SK-N-MC (cell line): ENCODE measurements around the gene MT1B.

Experiments
- DNase-seq: peaks from one replicate; pipeline ENCODE4 v3.0.0-alpha.2; 2011; ENCODE audit warnings: low read depth, low spot score
- H3K27ac ChIP-seq: fragments of 200-600 bp; sonication (generic); 2 replicates; pipeline ENCODE4 v1.5.1; 2016; ENCODE audit warnings: mixed run types
- H3K36me3 ChIP-seq: fragments of 200-600 bp; sonication (generic); 2 replicates; pipeline ENCODE4 v1.6.1; 2017; ENCODE audit warnings: antibody characterized with exemption, low read length, mixed read lengths; ENCODE audit not compliant: insufficient read depth
- H3K4me3 ChIP-seq: fragments of 200-600 bp; sonication (generic); 2 replicates; pipeline ENCODE4 v1.5.1; 2016
- H3K9ac ChIP-seq: fragments of 200-600 bp; sonication (generic); 2 replicates; pipeline ENCODE4 v1.8.0; 2017; ENCODE audit warnings: mixed run types, mixed read lengths; ENCODE audit not compliant: insufficient read length
- H3K9me3 ChIP-seq: fragments of 200-600 bp; sonication (generic); 2 replicates; pipeline ENCODE4 v1.6.1; 2017; ENCODE audit warnings: low read depth, mild to moderate bottlenecking, antibody characterized with exemption, low read length, moderate library complexity, mixed read lengths
- EZH2 ChIP-seq: fragments of 200-600 bp; sonication (generic); IDR thresholded peaks from one replicate; pipeline ENCODE4 v1.6.1; 2017; ENCODE audit warnings: antibody characterized with exemption
- FOXP2 ChIP-seq: optimal IDR thresholded peaks from 2 replicates; pipeline ENCODE3; 2011; ENCODE audit warnings: mild to moderate bottlenecking, moderate library complexity; ENCODE audit not compliant: insufficient read depth; ENCODE audit errors: extremely low read length, control extremely low read depth
- POLR2AphosphoS5 ChIP-seq: IDR thresholded peaks from 2 replicates; pipeline ENCODE4 v1.6.1; 2012; ENCODE audit warnings: mild to moderate bottlenecking, low read depth, low read length, borderline replicate concordance

MT1B gene

GRCh38 chr16:56683424-56684172, 31.9 kb downstream of the MT1B start:
- TF ChIP-seq EZH2 = no peak
- no peak for TF ChIP-seq POLR2AphosphoS5
- no peak for TF ChIP-seq FOXP2
- no peaks in the 10 kb centered on the region for H3K9me3 ChIP-seq
- H3K9ac ChIP-seq = no peak overlapping the region
- H3K36me3 ChIP-seq = no peaks in the 10 kb centered on the region
- no peak overlapping the region for H3K27ac ChIP-seq
- no peak for DNase-seq
- no peak overlapping the region for H3K4me3 ChIP-seq

DNA sequence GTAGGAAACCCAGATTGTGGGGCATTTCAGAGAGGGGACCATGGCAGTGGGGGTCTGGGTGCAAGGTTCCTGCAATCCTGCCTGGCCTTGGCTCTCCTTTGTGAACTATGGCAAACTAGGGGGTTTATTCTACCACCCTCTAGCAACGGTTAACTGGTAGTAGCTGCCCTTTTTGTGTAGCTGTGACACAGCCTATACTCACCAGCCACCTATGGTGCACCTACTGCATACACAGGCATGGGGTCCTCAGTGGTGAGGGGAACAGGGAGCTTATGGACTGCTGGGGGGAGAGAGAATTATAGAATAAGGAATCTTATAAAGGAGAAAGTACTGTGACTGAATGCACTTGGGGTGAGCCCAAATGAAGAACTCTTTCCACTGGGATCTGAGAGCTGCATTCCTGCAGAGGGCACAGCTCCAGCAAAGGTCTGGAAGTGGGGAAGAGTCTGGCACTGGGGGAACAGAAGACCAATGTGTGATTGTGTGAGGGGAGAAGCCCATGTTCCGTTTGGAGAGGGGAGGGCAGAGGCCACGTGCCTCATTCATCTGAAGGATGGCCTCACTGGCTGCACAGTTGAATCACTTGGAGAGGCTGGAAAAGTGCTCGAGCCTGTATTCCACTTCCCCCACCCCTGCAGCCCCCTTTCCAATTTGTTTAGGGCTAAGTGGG, 32.7 kb downstream of the MT1B start:
- no peak for DNase-seq
- H3K36me3 ChIP-seq = no peaks in the 10 kb centered on the region
- no peak overlapping the region for H3K9ac ChIP-seq
- no peak overlapping the region for H3K27ac ChIP-seq
- TF ChIP-seq POLR2AphosphoS5 (no peak), FOXP2 (no peak), EZH2 (no peak)
- no peaks in the 10 kb centered on the region for H3K9me3 ChIP-seq
- H3K4me3 ChIP-seq = no peak overlapping the region

GRCh38 chr16:56684926-56685590, 33.4 kb downstream of the MT1B start:
- H3K9ac ChIP-seq = no peak overlapping the region
- DNase-seq = no peak
- TF ChIP-seq POLR2AphosphoS5 (no peak), EZH2 (no peak), FOXP2 (no peak)
- H3K9me3 ChIP-seq = no peaks in the 10 kb centered on the region
- no peak overlapping the region for H3K27ac ChIP-seq
- H3K36me3 ChIP-seq = no peaks in the 10 kb centered on the region
- H3K4me3 ChIP-seq = no peak overlapping the region

GRCh38 chr16:56686758-56687157, 35.1 kb downstream of the MT1B start:
- no peak for DNase-seq
- Histone ChIP-seq H3K36me3 (no peaks in the 10 kb centered on the region), H3K27ac (no peak overlapping the region), H3K4me3 (no peak overlapping the region), H3K9ac (no peak overlapping the region), H3K9me3 (no peaks in the 10 kb centered on the region)
- no peak for TF ChIP-seq FOXP2
- no peak for TF ChIP-seq EZH2
- no peak for TF ChIP-seq POLR2AphosphoS5

GRCh38 chr16:56688762-56689161, 37.1 kb downstream of the MT1B start:
- Histone ChIP-seq H3K27ac (no peak overlapping the region), H3K4me3 (no peak overlapping the region), H3K9me3 (no peaks in the 10 kb centered on the region), H3K9ac (no peak overlapping the region), H3K36me3 (no peaks in the 10 kb centered on the region)
- TF ChIP-seq POLR2AphosphoS5 (no peak), EZH2 (no peak), FOXP2 (no peak)
- no peak for DNase-seq

DNA sequence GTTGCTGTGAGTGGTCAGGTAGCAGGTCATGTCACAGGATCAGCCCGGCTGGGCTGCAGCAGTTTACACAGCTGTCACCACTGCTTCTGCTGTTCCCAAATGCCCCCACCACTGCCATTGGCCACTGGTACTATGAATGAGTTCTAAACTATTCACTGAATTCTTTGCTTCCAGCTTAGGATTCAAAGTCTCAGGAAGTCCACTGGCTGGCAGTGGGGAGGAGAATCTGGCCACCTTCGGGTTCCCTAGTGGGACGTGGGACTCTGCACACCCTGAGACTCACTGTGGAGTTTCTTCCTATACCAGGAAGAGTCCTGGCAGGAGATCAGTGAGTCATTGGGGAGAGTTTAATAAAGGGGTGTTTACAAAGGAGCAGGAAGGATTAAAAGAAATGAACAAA, 37.5 kb downstream of the MT1B start:
- no peak overlapping the region for H3K4me3 ChIP-seq
- no peaks in the 10 kb centered on the region for H3K36me3 ChIP-seq
- no peak overlapping the region for H3K27ac ChIP-seq
- no peaks in the 10 kb centered on the region for H3K9me3 ChIP-seq
- TF ChIP-seq FOXP2 (no peak), EZH2 (no peak), POLR2AphosphoS5 (no peak)
- no peak overlapping the region for H3K9ac ChIP-seq
- DNase-seq = no peak

GRCh38 chr16:56690420-56691122, 38.9 kb downstream of the MT1B start:
- no peak overlapping the region for H3K27ac ChIP-seq

DNA sequence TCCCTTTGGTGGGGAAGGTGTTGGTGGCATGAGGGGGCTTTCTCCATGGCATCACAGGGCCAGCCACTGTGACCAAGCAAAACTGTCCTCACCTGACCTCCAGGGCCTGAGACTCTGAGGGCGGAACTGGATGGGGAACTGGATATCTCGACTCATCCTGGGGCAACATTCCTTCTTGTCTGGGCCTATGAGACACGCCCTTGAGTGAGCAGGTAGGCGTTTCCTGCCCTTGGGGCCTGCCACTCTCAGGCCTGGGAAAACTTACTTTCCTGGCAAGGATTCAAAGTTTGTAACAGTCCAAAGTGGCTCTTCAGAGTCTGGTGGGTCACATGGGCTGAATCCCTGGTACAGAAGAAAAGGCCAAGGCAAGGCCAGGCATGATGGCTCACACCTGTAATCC, 40.2 kb downstream of the MT1B start:
- Histone ChIP-seq H3K27ac (no peak overlapping the region), H3K9ac (no peak overlapping the region), H3K9me3 (no peaks in the 10 kb centered on the region), H3K36me3 (no peaks in the 10 kb centered on the region), H3K4me3 (no peak overlapping the region)
- no peak for TF ChIP-seq FOXP2
- no peak for TF ChIP-seq EZH2
- no peak for TF ChIP-seq POLR2AphosphoS5
- no peak for DNase-seq

More at GRCh38 chr16:56690420-56691122, 38.9 kb downstream of the MT1B start:
- H3K36me3 ChIP-seq = no peaks in the 10 kb centered on the region
- DNase-seq = no peak
- TF ChIP-seq EZH2 (no peak), FOXP2 (no peak), POLR2AphosphoS5 (no peak)
- H3K9me3 ChIP-seq = no peaks in the 10 kb centered on the region
- no peak overlapping the region for H3K9ac ChIP-seq
- no peak overlapping the region for H3K4me3 ChIP-seq
